RWPE1 (cell line): Measurements from ENCODE around the gene AMOTL2.

Experiments
- CTCF ChIA-PET: fragments of 350-600 bp; sonication (Branson Sonifier 250); formaldehyde crosslinking; extraction: SDS; loops from one replicate; lab custom pipeline; 2021; lab: Yijun Ruan, JAX
- POLR2A ChIA-PET: fragments of 400-600 bp; formaldehyde crosslinking; extraction: SDS; loops from one replicate; lab custom pipeline; 2020; ENCODE audit warnings: antibody characterized with exemption; ENCODE audit not compliant: low non-redundant PET; lab: Yijun Ruan, JAX
- DNase-seq: peaks from one replicate; pipeline ENCODE4 v3.0.0; 2012; ENCODE audit warnings: low spot score
- H3K27ac ChIP-seq: fragments of 450-650 bp; 2 replicates; pipeline ENCODE4 v1.5.1; 2017
- CTCF ChIP-seq: fragments of 450-650 bp; conservative IDR thresholded peaks from 2 replicates; pipeline ENCODE4 v1.5.1; 2017; ENCODE audit warnings: low read depth, mild to moderate bottlenecking

Gene AMOTL2

GRCh38 chr3:134392336-134392983 is 18.2 kb upstream of the AMOTL2 start:
- POLR2A ChIA-PET: no interaction called here
- TF ChIP-seq CTCF: no peak
- H3K27ac ChIP-seq: no peak overlapping the region
- CTCF ChIA-PET: interaction anchor here (0.7 kb wide), 1 partner anchor 1715 kb away, joined by 3 read pairs; no protein-coding TSS in a partner anchor
- no peak for DNase-seq

GRCh38 chr3:134389865-134390264 is 15.6 kb upstream of the AMOTL2 start:
- DNase-seq: no peak
- TF ChIP-seq CTCF: no peak
- H3K27ac ChIP-seq: no peak overlapping the region
- POLR2A ChIA-PET: no interaction called here
- CTCF ChIA-PET: no interaction called here

GRCh38 chr3:134388788-134389485 is 14.7 kb upstream of the AMOTL2 start:
- ChIA-PET POLR2A (no interaction called here), CTCF (no interaction called here)
- DNase-seq: no peak
- no peak for TF ChIP-seq CTCF
- no peak overlapping the region for H3K27ac ChIP-seq

DNA sequence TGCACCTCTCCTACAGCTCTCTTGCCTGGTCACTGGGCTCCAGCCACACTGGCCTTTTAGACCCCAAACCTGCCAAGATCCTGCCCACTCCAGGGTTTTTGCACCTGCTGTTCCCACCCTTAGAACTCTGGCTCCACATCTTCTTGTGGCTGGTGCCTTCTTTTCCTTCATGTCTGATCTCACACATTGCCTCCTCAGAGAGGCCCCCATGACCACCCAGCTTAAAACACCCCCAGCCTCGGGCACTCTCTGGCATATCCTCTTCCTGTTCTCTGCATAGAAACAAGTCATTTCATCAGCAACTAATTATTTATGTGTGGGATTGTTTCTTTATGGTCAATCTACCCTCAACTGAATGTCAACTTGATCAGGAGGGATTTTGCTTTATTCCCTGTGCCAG is 14.0 kb upstream of the AMOTL2 start:
- no peak for TF ChIP-seq CTCF
- POLR2A ChIA-PET: no interaction called here
- H3K27ac ChIP-seq: no peak overlapping the region
- DNase-seq: no peak
- CTCF ChIA-PET: interaction anchor here (0.9 kb wide), 1 partner anchor 19 kb away, joined by 4 read pairs; no protein-coding TSS in a partner anchor

- no peak overlapping the region for H3K27ac ChIP-seq
- POLR2A ChIA-PET: no interaction called here
- no peak for TF ChIP-seq CTCF
- no peak for DNase-seq
- CTCF ChIA-PET: no interaction called here
Measured at GRCh38 chr3:134387293-134387692, 13.0 kb upstream of the AMOTL2 start.

DNA sequence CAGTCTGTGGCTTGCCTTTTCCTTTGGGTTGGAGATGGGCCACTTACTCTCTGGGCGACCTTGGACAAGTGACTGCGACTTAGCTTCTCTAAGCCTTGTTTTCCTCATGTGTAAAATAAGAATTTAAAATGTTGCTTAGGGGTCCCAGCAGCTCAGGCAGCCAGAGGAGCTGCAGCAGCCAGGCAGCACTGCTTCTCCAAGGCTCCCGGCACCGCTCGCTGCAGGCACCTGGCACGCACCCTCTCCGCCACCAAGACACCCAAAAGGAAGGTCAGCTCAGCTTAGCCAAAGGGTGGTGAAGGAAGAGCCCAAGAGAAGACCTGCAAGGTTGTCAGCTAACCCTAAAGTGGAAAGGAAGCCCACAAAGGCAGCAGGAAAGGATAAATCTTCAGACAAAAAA is 10.7 kb upstream of the AMOTL2 start:
- ChIA-PET POLR2A (interaction anchor here (0.6 kb wide), 1 partner anchor 445 kb away, joined by 3 read pairs; no protein-coding TSS in a partner anchor), CTCF (interaction anchor here (0.6 to 0.8 kb wide), 2 partner anchors 14 to 89 kb away, joined by 3 to 4 read pairs; no protein-coding TSS in a partner anchor)
- no peak overlapping the region for H3K27ac ChIP-seq
- no peak for TF ChIP-seq CTCF
- no peak for DNase-seq
